A549 (cell line): ENCODE data around the gene CSE1L.

ENCODE experiments used
- BHLHE40 ChIP-seq: IDR thresholded peaks from 2 replicates; pipeline ENCODE4 v1.6.1; 2012; ENCODE audit warnings: low read depth, low read length, inconsistent platforms
- CBX8 ChIP-seq: fragments of 200-600 bp; sonication (generic); IDR thresholded peaks from 2 replicates; pipeline ENCODE4 v1.6.1; 2016
- CHD4 ChIP-seq: fragments of 200-600 bp; sonication (generic); IDR thresholded peaks from 2 replicates; pipeline ENCODE4 v1.6.1; 2016; ENCODE audit warnings: antibody characterized with exemption, mild to moderate bottlenecking, borderline replicate concordance
- EP300 ChIP-seq, 2 experiments: fragments of >200 bp; sonication (Bioruptor Twin); formaldehyde crosslinking; IDR thresholded peaks; 2 replicates in 1 of 2; 3 replicates in 1 of 2; pipeline ENCODE4 v1.6.1; 2016 to 2017
- MAX ChIP-seq: IDR thresholded peaks from 2 replicates; pipeline ENCODE4 v1.6.1; 2012
- POLR2A ChIP-seq: IDR thresholded peaks from 2 replicates; pipeline ENCODE4 v1.6.1; 2012; ENCODE audit warnings: mild to moderate bottlenecking, low read length
- RAD21 ChIP-seq, 2 experiments: fragments of >200 bp in 1 of 2; sonication (Bioruptor Twin) in 1 of 2; formaldehyde crosslinking in 1 of 2; IDR thresholded peaks in 1 of 2; conservative IDR thresholded peaks in 1 of 2; 2 replicates in 1 of 2; 3 replicates in 1 of 2; pipeline ENCODE4 v1.6.1; 2012 to 2018; ENCODE audit warnings: inconsistent platforms in 1 of 2
- TF ChIP-seq, protein P1 (sequence below): fragments of >200 bp; sonication (Bioruptor Twin); formaldehyde crosslinking; IDR thresholded peaks from 3 replicates; pipeline ENCODE4 v1.5.1; 2016
- TF ChIP-seq, protein P2 (sequence below): fragments of 200-600 bp; sonication (generic); IDR thresholded peaks from 2 replicates; pipeline ENCODE4 v1.6.1; 2016; ENCODE audit warnings: antibody characterized with exemption, mild to moderate bottlenecking, moderate library complexity

GRCh38 chr20:49034070-49034732 lies 11.9 kb upstream of the CSE1L start:
- TF ChIP-seq CHD4 (no peak), MAX (no peak), EP300 (IDR thresholded peaks at IDR 0.05) (no peak), CBX8 (no peak), POLR2A (no peak), BHLHE40 (no peak), RAD21 (conservative IDR thresholded peaks at IDR 0.05 in 1 of 2, IDR thresholded peaks at IDR 0.05 in 1 of 2) (no peak)
- TF ChIP-seq, protein P1, sequence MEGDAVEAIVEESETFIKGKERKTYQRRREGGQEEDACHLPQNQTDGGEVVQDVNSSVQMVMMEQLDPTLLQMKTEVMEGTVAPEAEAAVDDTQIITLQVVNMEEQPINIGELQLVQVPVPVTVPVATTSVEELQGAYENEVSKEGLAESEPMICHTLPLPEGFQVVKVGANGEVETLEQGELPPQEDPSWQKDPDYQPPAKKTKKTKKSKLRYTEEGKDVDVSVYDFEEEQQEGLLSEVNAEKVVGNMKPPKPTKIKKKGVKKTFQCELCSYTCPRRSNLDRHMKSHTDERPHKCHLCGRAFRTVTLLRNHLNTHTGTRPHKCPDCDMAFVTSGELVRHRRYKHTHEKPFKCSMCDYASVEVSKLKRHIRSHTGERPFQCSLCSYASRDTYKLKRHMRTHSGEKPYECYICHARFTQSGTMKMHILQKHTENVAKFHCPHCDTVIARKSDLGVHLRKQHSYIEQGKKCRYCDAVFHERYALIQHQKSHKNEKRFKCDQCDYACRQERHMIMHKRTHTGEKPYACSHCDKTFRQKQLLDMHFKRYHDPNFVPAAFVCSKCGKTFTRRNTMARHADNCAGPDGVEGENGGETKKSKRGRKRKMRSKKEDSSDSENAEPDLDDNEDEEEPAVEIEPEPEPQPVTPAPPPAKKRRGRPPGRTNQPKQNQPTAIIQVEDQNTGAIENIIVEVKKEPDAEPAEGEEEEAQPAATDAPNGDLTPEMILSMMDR = no peak
- TF ChIP-seq, protein P2, sequence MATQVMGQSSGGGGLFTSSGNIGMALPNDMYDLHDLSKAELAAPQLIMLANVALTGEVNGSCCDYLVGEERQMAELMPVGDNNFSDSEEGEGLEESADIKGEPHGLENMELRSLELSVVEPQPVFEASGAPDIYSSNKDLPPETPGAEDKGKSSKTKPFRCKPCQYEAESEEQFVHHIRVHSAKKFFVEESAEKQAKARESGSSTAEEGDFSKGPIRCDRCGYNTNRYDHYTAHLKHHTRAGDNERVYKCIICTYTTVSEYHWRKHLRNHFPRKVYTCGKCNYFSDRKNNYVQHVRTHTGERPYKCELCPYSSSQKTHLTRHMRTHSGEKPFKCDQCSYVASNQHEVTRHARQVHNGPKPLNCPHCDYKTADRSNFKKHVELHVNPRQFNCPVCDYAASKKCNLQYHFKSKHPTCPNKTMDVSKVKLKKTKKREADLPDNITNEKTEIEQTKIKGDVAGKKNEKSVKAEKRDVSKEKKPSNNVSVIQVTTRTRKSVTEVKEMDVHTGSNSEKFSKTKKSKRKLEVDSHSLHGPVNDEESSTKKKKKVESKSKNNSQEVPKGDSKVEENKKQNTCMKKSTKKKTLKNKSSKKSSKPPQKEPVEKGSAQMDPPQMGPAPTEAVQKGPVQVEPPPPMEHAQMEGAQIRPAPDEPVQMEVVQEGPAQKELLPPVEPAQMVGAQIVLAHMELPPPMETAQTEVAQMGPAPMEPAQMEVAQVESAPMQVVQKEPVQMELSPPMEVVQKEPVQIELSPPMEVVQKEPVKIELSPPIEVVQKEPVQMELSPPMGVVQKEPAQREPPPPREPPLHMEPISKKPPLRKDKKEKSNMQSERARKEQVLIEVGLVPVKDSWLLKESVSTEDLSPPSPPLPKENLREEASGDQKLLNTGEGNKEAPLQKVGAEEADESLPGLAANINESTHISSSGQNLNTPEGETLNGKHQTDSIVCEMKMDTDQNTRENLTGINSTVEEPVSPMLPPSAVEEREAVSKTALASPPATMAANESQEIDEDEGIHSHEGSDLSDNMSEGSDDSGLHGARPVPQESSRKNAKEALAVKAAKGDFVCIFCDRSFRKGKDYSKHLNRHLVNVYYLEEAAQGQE = no peak
